ENCODE measurements around the gene ZNF469. TPM values are rescaled to one million over a fixed set of nuclear protein-coding genes. Genes with fewer than 3 reads are reported as not detected.
"Not testable (repeated sequence)": the region's sequence is repeated elsewhere in the genome, so short reads cannot be mapped to it uniquely, and the experiment has no call there.

The ZNF469 gene
- total and polyA plus RNA-seq, 9 donors, result 3.7 to 11.5 (median 6.2) TPM

- H3K9me3 ChIP-seq (replicated peaks; ENCODE audit: control insufficient read depth, low read depth, low read length), result no peaks in the 10 kb centered on the region
- no peaks in the 10 kb centered on the region for H3K36me3 ChIP-seq (ENCODE audit: control insufficient read depth, insufficient read depth, low read length)
- H3K4me1 ChIP-seq (ENCODE audit: control insufficient read depth, insufficient read depth, low read length), result peaks cover 31% of the 10 kb centered on the region
- peaks cover 6% of the 10 kb centered on the region for H3K27me3 ChIP-seq (ENCODE audit: control insufficient read depth, insufficient read depth, low read length)
- no peak overlapping the region for H3K27ac ChIP-seq (ENCODE audit: low read length)
- DNase-seq, result no peak
- 72% methylated on average over 21 of the region's 29 CpGs for WGBS (ENCODE audit: insufficient coverage)
- H3K4me3 ChIP-seq (ENCODE audit: low read length), result no peak overlapping the region
Observed at GRCh38 chr16:88409296-88410065, 26.7 kb downstream of the ZNF469 start.

GRCh38 chr16:88410297-88410968, 27.7 kb downstream of the ZNF469 start:
- 93% methylated on average over 26 of the region's 28 CpGs for WGBS (ENCODE audit: insufficient coverage)
- not testable (repeated sequence) for H3K9me3 ChIP-seq (replicated peaks; ENCODE audit: control insufficient read depth, low read depth, low read length); H3K36me3 ChIP-seq (ENCODE audit: control insufficient read depth, insufficient read depth, low read length); DNase-seq; H3K27me3 ChIP-seq (ENCODE audit: control insufficient read depth, insufficient read depth, low read length); H3K4me3 ChIP-seq (ENCODE audit: low read length); H3K27ac ChIP-seq (ENCODE audit: low read length)
- H3K4me1 ChIP-seq (ENCODE audit: control insufficient read depth, insufficient read depth, low read length), result peaks cover 27% of the 10 kb centered on the region

GRCh38 chr16:88411951-88412576, 29.3 kb downstream of the ZNF469 start:
- peaks cover 14% of the 10 kb centered on the region for H3K4me1 ChIP-seq (ENCODE audit: control insufficient read depth, insufficient read depth, low read length)
- H3K36me3 ChIP-seq (ENCODE audit: control insufficient read depth, insufficient read depth, low read length), result no peaks in the 10 kb centered on the region
- no peak overlapping the region for H3K4me3 ChIP-seq (ENCODE audit: low read length)
- H3K9me3 ChIP-seq (replicated peaks; ENCODE audit: control insufficient read depth, low read depth, low read length), result no peaks in the 10 kb centered on the region
- DNase-seq, result no peak
- H3K27ac ChIP-seq (ENCODE audit: low read length), result no peak overlapping the region
- no peaks in the 10 kb centered on the region for H3K27me3 ChIP-seq (ENCODE audit: control insufficient read depth, insufficient read depth, low read length)
- 93% methylated on average over 12 of the region's 18 CpGs for WGBS (ENCODE audit: insufficient coverage)

GRCh38 chr16:88412766-88413165, 30.0 kb downstream of the ZNF469 start:
- Histone ChIP-seq H3K4me1 (ENCODE audit: control insufficient read depth, insufficient read depth, low read length) (peaks cover 13% of the 10 kb centered on the region), H3K36me3 (ENCODE audit: control insufficient read depth, insufficient read depth, low read length) (no peaks in the 10 kb centered on the region), H3K27me3 (ENCODE audit: control insufficient read depth, insufficient read depth, low read length) (no peaks in the 10 kb centered on the region), H3K9me3 (replicated peaks; ENCODE audit: control insufficient read depth, low read depth, low read length) (no peaks in the 10 kb centered on the region), H3K4me3 (ENCODE audit: low read length) (no peak overlapping the region), H3K27ac (ENCODE audit: low read length) (no peak overlapping the region)
- 69% methylated on average over 14 of the region's 16 CpGs for WGBS (ENCODE audit: insufficient coverage)
- no peak for DNase-seq

GRCh38 chr16:88413231-88413630, 30.5 kb downstream of the ZNF469 start:
- Histone ChIP-seq H3K27ac (ENCODE audit: low read length) (no peak overlapping the region), H3K27me3 (ENCODE audit: control insufficient read depth, insufficient read depth, low read length) (no peaks in the 10 kb centered on the region), H3K9me3 (replicated peaks; ENCODE audit: control insufficient read depth, low read depth, low read length) (no peaks in the 10 kb centered on the region), H3K4me1 (ENCODE audit: control insufficient read depth, insufficient read depth, low read length) (peaks cover 12% of the 10 kb centered on the region), H3K4me3 (ENCODE audit: low read length) (no peak overlapping the region), H3K36me3 (ENCODE audit: control insufficient read depth, insufficient read depth, low read length) (no peaks in the 10 kb centered on the region)
- no peak for DNase-seq
- WGBS (ENCODE audit: insufficient coverage), result 80% methylated on average over 9 of the region's 12 CpGs

DNA sequence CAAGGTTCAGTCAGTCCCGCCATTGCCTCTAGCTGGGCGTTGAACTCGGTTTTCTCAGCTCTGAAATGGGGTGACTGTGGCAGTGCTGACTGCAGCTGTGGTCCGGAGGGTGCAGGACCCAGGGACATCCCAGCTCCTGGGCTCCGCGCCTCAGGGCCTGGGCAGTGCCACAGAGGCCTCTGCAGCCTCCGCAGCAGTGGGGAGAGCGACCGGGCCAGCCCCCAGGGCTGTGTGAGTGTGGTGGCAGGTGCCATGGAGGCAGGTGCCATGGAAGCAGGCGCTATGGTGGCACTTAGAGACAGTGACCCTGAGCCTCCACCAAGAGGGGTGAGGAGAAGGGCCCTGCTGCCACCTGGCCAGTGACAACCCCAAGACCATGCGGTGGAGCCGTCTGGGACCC, 30.9 kb downstream of the ZNF469 start:
- WGBS (ENCODE audit: insufficient coverage), result 90% methylated on average over 11 of the region's 12 CpGs

GRCh38 chr16:88414521-88415380, 32.0 kb downstream of the ZNF469 start:
- H3K27me3 ChIP-seq (ENCODE audit: control insufficient read depth, insufficient read depth, low read length), result no peaks in the 10 kb centered on the region
- H3K4me1 ChIP-seq (ENCODE audit: control insufficient read depth, insufficient read depth, low read length), result peaks cover 4% of the 10 kb centered on the region
- no peak overlapping the region for H3K27ac ChIP-seq (ENCODE audit: low read length)
- H3K4me3 ChIP-seq (ENCODE audit: low read length), result no peak overlapping the region
- WGBS (ENCODE audit: insufficient coverage), result 84% methylated on average over 26 of the region's 34 CpGs
- no peak for DNase-seq
- no peaks in the 10 kb centered on the region for H3K36me3 ChIP-seq (ENCODE audit: control insufficient read depth, insufficient read depth, low read length)
- no peaks in the 10 kb centered on the region for H3K9me3 ChIP-seq (replicated peaks; ENCODE audit: control insufficient read depth, low read depth, low read length)

More for the DNA sequence above, 30.9 kb downstream of the ZNF469 start:
- Histone ChIP-seq H3K9me3 (replicated peaks; ENCODE audit: control insufficient read depth, low read depth, low read length) (no peaks in the 10 kb centered on the region), H3K4me3 (ENCODE audit: low read length) (no peak overlapping the region), H3K27ac (ENCODE audit: low read length) (no peak overlapping the region), H3K4me1 (ENCODE audit: control insufficient read depth, insufficient read depth, low read length) (peaks cover 8% of the 10 kb centered on the region), H3K36me3 (ENCODE audit: control insufficient read depth, insufficient read depth, low read length) (no peaks in the 10 kb centered on the region), H3K27me3 (ENCODE audit: control insufficient read depth, insufficient read depth, low read length) (no peaks in the 10 kb centered on the region)
- no peak for DNase-seq

DNA sequence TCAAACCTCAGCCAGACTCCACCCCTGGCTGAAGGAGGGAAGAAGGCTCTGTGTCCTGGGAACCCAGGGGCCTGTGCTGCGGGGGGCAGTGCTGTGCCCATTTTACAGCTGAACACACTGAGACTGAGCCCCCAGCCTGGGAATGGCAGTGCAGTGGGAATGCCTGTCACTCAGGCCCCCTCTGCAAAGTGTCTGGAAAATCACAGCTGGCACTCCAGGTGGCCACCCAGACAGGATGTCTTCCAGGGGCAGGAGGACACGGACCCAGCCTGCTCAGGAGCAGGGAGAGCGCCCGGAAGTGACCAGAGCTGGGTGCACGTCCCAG, 32.6 kb downstream of the ZNF469 start:
- H3K9me3 ChIP-seq (replicated peaks; ENCODE audit: control insufficient read depth, low read depth, low read length), result no peaks in the 10 kb centered on the region
- H3K36me3 ChIP-seq (ENCODE audit: control insufficient read depth, insufficient read depth, low read length), result no peaks in the 10 kb centered on the region
- H3K4me3 ChIP-seq (ENCODE audit: low read length), result no peak overlapping the region
- no peaks in the 10 kb centered on the region for H3K27me3 ChIP-seq (ENCODE audit: control insufficient read depth, insufficient read depth, low read length)
- no peak overlapping the region for H3K27ac ChIP-seq (ENCODE audit: low read length)
- peaks cover 4% of the 10 kb centered on the region for H3K4me1 ChIP-seq (ENCODE audit: control insufficient read depth, insufficient read depth, low read length)
- no peak for DNase-seq
- 68% methylated on average over 5 of the region's 5 CpGs for WGBS (ENCODE audit: insufficient coverage)

DNA sequence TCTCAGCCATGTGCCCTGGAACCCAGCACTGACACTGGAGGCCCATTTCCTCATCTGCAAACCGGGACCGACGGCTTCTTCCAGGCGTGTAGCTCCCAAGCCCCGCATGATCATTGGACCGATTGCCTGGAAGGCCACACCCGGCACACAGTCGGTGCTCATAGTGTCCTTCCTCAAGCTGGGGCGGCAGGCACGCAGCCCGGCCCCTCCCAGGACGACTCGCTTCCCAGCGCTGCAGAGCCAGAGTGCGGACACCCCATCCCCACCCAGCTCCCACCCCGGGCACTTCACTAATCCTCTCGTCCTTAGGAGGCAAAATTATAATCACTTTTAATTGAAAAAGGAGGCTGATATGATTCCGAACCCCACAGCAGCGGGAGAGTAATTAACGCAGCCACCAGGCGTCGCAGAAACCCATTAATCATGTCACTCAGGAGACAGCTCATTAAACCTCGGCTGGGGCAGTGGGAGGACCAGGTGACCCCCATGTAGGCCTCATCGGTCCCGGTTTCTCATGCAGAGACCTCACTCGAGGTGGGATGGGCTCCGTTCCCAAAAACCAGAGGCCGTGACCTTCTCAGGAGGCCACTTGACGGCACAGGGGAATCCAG, 33.1 kb downstream of the ZNF469 start:
- H3K4me1 ChIP-seq (ENCODE audit: control insufficient read depth, insufficient read depth, low read length), result peaks cover 4% of the 10 kb centered on the region
- WGBS (ENCODE audit: insufficient coverage), result 38% methylated on average over 18 of the region's 29 CpGs
- no peak overlapping the region for H3K27ac ChIP-seq (ENCODE audit: low read length)
- no peaks in the 10 kb centered on the region for H3K27me3 ChIP-seq (ENCODE audit: control insufficient read depth, insufficient read depth, low read length)
- H3K9me3 ChIP-seq (replicated peaks; ENCODE audit: control insufficient read depth, low read depth, low read length), result no peaks in the 10 kb centered on the region
- no peak for DNase-seq
- H3K36me3 ChIP-seq (ENCODE audit: control insufficient read depth, insufficient read depth, low read length), result no peaks in the 10 kb centered on the region
- H3K4me3 ChIP-seq (ENCODE audit: low read length), result no peak overlapping the region

Data from muscle of leg (tissue), 11 donors.